HG02610 (cell line): ENCODE measurements around the gene CHD1L.
"Not testable (repeated sequence)": the region's sequence is repeated elsewhere in the genome, so short reads cannot be mapped to it uniquely, and the experiment has no call there.

Experiments used
- ATAC-seq: cut with Tn5 transposase; IDR thresholded peaks from one replicate; pipeline ENCODE4 v1.9.1; 2021; ENCODE audit warnings: mild to moderate bottlenecking, moderate library complexity; ENCODE audit not compliant: unreplicated experiment

CHD1L gene

GRCh38 chr1:147242449-147243227 lies at the start of gene CHD1L:
Gene CHD1L, plus strand, starts transcription at chr1:147242684. Its CDS starts 20 bp downstream, at chr1:147242704.
- peak; percentile 89 for ATAC-seq

GRCh38 chr1:147197324-147197723 lies 45.2 kb upstream of the CHD1L start:
- ATAC-seq = not testable (repeated sequence)

- ATAC-seq = no peak
Observed at GRCh38 chr1:147201276-147201675, 41.2 kb upstream of the CHD1L start.

- ATAC-seq = no peak
Observed at GRCh38 chr1:147201786-147202185, 40.7 kb upstream of the CHD1L start.

GRCh38 chr1:147202576-147202975 lies 39.9 kb upstream of the CHD1L start:
- no peak for ATAC-seq

GRCh38 chr1:147204080-147204479 lies 38.4 kb upstream of the CHD1L start:
- ATAC-seq = no peak

- ATAC-seq = no peak
Observed at GRCh38 chr1:147207192-147207591, 35.3 kb upstream of the CHD1L start.

- ATAC-seq = no peak
Observed at GRCh38 chr1:147208619-147209018, 33.9 kb upstream of the CHD1L start.

GRCh38 chr1:147209825-147210821 lies 32.4 kb upstream of the CHD1L start:
- ATAC-seq = no peak

- no peak for ATAC-seq
Observed at GRCh38 chr1:147210987-147211386, 31.5 kb upstream of the CHD1L start.

- no peak for ATAC-seq
Observed at GRCh38 chr1:147211577-147211976, 30.9 kb upstream of the CHD1L start.

- ATAC-seq = no peak
Observed at GRCh38 chr1:147213271-147213670, 29.2 kb upstream of the CHD1L start.

- ATAC-seq = no peak
Observed at GRCh38 chr1:147214325-147214724, 28.2 kb upstream of the CHD1L start.

- no peak for ATAC-seq
Observed at GRCh38 chr1:147214842-147215539, 27.5 kb upstream of the CHD1L start.

GRCh38 chr1:147215540-147215916 lies 27.0 kb upstream of the CHD1L start:
- ATAC-seq = no peak

GRCh38 chr1:147216124-147216523 lies 26.4 kb upstream of the CHD1L start:
- no peak for ATAC-seq

GRCh38 chr1:147217141-147217540 lies 25.3 kb upstream of the CHD1L start:
- no peak for ATAC-seq

- no peak for ATAC-seq
Observed at GRCh38 chr1:147218606-147219005, 23.9 kb upstream of the CHD1L start.

- no peak for ATAC-seq
Observed at GRCh38 chr1:147223740-147224615, 18.5 kb upstream of the CHD1L start.

- peak; percentile 68 for ATAC-seq
Observed at GRCh38 chr1:147225193-147225730, 17.2 kb upstream of the CHD1L start, which contains the start of gene FMO5. Gene FMO5, minus strand, starts transcription at chr1:147225339. Its CDS starts 310 bp downstream, at chr1:147225029.
